ENCODE results near the gene COL5A1. TPM values are rescaled to one million over a fixed set of nuclear protein-coding genes. Genes with fewer than 3 reads are reported as not detected.

COL5A1 gene
- total RNA-seq, 1 experiment from 2014 or later: 9.5 TPM

DNA sequence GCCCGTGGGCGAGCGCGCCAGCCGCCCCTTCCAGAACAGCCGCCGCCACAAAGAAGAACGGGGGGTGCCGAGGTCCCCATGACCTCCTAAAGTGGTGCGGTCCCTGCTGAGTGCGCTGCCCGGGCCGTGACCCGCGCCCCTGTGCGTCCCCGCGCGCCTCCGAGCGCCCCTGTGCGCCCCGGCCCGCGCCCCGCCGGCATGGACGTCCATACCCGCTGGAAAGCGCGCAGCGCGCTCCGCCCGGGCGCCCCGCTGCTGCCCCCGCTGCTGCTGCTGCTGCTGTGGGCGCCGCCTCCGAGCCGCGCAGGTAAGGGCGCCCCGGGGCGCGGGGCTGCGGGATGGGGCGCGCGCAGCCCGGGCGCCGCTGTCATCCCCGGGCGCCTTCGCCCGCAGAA, 384 bp downstream of the COL5A1 start:
- no peak overlapping the region for H2AFZ ChIP-seq (ENCODE audit: low read length)
- no peak overlapping the region for H4K5ac ChIP-seq (ENCODE audit: insufficient read length, low read depth, low read length)
- TF ChIP-seq, protein P1, sequence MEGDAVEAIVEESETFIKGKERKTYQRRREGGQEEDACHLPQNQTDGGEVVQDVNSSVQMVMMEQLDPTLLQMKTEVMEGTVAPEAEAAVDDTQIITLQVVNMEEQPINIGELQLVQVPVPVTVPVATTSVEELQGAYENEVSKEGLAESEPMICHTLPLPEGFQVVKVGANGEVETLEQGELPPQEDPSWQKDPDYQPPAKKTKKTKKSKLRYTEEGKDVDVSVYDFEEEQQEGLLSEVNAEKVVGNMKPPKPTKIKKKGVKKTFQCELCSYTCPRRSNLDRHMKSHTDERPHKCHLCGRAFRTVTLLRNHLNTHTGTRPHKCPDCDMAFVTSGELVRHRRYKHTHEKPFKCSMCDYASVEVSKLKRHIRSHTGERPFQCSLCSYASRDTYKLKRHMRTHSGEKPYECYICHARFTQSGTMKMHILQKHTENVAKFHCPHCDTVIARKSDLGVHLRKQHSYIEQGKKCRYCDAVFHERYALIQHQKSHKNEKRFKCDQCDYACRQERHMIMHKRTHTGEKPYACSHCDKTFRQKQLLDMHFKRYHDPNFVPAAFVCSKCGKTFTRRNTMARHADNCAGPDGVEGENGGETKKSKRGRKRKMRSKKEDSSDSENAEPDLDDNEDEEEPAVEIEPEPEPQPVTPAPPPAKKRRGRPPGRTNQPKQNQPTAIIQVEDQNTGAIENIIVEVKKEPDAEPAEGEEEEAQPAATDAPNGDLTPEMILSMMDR (conservative IDR thresholded peaks at IDR 0.05): no peak
- Mint-ChIP-seq H3K36me3 (ENCODE audit: insufficient read depth in 1 of 3, low read depth in 3 of 3) (no peaks in the 10 kb centered on the region; a peak in 1 of 7 replicates), H3K27ac (no peak overlapping the region), H3K27me3 (ENCODE audit: low read depth) (peaks cover 30% of the 10 kb centered on the region), H3K4me1 (peaks cover 21 to 48% of the 10 kb centered on the region in 2 experiments), H3K4me3 (peak overlapping the region; percentile 81 to 86; a peak in 4 of 5 replicates), H3K9me3 (no peaks in the 10 kb centered on the region)
- H3K27me3 ChIP-seq (ENCODE audit: insufficient read depth, low read length): no peaks in the 10 kb centered on the region; the same call in 1 of the 2 replicates
- H2BK120ac ChIP-seq (ENCODE audit: low read depth, low read length, poor library complexity, severe bottlenecking): no peak overlapping the region
- H2BK15ac ChIP-seq (ENCODE audit: low read depth, low read length): no peak overlapping the region
- H3K9me3 ChIP-seq (ENCODE audit: control insufficient read depth, low read depth, low read length): no peaks in the 10 kb centered on the region
- no peak overlapping the region for H2BK5ac ChIP-seq (ENCODE audit: insufficient read length, low read length)
- H4K91ac ChIP-seq (ENCODE audit: insufficient read length, low read depth, low read length): no peak overlapping the region
- no peaks in the 10 kb centered on the region for H4K20me1 ChIP-seq (ENCODE audit: control insufficient read depth, insufficient read depth, insufficient read length)
- no peak for DNase-seq
- no peak overlapping the region for H4K8ac ChIP-seq (replicated peaks; ENCODE audit: insufficient read length, low read depth, low read length)
- H3K23me2 ChIP-seq (ENCODE audit: insufficient read length, low read depth, low read length, poor library complexity, severe bottlenecking): peaks cover 7% of the 10 kb centered on the region
- no peak overlapping the region for H2BK12ac ChIP-seq (ENCODE audit: insufficient read length, low read depth, low read length)
- no peaks in the 10 kb centered on the region; the same call in 1 of the 2 replicates for H3K4me1 ChIP-seq (ENCODE audit: insufficient read depth, low read length)
- H3K79me1 ChIP-seq (ENCODE audit: insufficient read depth, low read depth, low read length, poor library complexity, severe bottlenecking): no peaks in the 10 kb centered on the region
- H2BK20ac ChIP-seq (ENCODE audit: low read depth, low read length, poor library complexity, severe bottlenecking): no peak overlapping the region
- H2AK5ac ChIP-seq (ENCODE audit: insufficient read length, low read length): no peak overlapping the region
- H3K4ac ChIP-seq (ENCODE audit: low read depth, low read length): no peak overlapping the region
- H3K23ac ChIP-seq (ENCODE audit: insufficient read length, low read depth, low read length): no peak overlapping the region
- H3K4me2 ChIP-seq (ENCODE audit: insufficient read depth, insufficient read length, low read length): peak overlapping the region; percentile 65
- H3K27ac ChIP-seq (ENCODE audit: insufficient read length, low read depth, low read length): no peak overlapping the region
- H3T11ph ChIP-seq (ENCODE audit: low read length): no peak overlapping the region
- no peak overlapping the region for H3K56ac ChIP-seq (ENCODE audit: insufficient read length, low read depth, low read length)
- no peak overlapping the region for H3K14ac ChIP-seq (ENCODE audit: insufficient read depth, low read length)
- WGBS (ENCODE audit: extremely low coverage, insufficient read length, low lambda C conversion rate): no CpG with 5 or more reads among the region's 58 CpGs
- H3K9ac ChIP-seq (ENCODE audit: extremely low read depth, insufficient read length, low read length): no peak overlapping the region
- no peaks in the 10 kb centered on the region for H3K79me2 ChIP-seq (ENCODE audit: insufficient read depth, low read length)
- no peak overlapping the region for H3K18ac ChIP-seq (ENCODE audit: insufficient read length, low read depth, low read length)
